Activated CD4-positive, alpha-beta memory T cell treated with anti-CD3 and anti-CD28 coated beads, Interleukin-2, amount 10 ng/mL, durations not matched to agents 7 days and 5 days (primary cell): ENCODE results near the gene CLEC17A. TPM values are rescaled to one million over a fixed set of nuclear protein-coding genes. Genes with fewer than 3 reads are reported as not detected.
"Not testable (repeated sequence)": the region's sequence is repeated elsewhere in the genome, so short reads cannot be mapped to it uniquely, and the experiment has no call there.

Source experiments
- CTCF ChIA-PET: fragments of 350-600 bp; sonication (Branson Sonifier 250); formaldehyde crosslinking; loops from one replicate; lab custom pipeline; 2021; ENCODE audit warnings: antibody characterized with exemption, inconsistent platforms; lab: Charles Lee
- POLR2A ChIA-PET: fragments of 350-600 bp; sonication (Branson Sonifier 250); formaldehyde crosslinking; loops from one replicate; lab custom pipeline; 2021; ENCODE audit warnings: antibody characterized with exemption; lab: Charles Lee
- DNase-seq: peaks from one replicate; pipeline ENCODE4 v3.0.0-alpha.2; 2020
- H3K27ac Mint-ChIP-seq: one replicate; pipeline ENCODE4 v1.8.0; 2021; ENCODE audit warnings: mild to moderate bottlenecking, mixed read lengths
- H3K27me3 Mint-ChIP-seq: one replicate; pipeline ENCODE4 v1.8.0; 2021; ENCODE audit warnings: mixed read lengths
- H3K36me3 Mint-ChIP-seq: one replicate; pipeline ENCODE4 v1.8.0; 2021; ENCODE audit warnings: low read depth, mixed read lengths
- H3K4me1 Mint-ChIP-seq: one replicate; pipeline ENCODE4 v1.8.0; 2021; ENCODE audit warnings: mixed read lengths
- H3K4me3 Mint-ChIP-seq: one replicate; pipeline ENCODE4 v1.8.0; 2021; ENCODE audit warnings: mild to moderate bottlenecking, mixed read lengths
- H3K9me3 Mint-ChIP-seq: one replicate; pipeline ENCODE4 v1.8.0; 2021; ENCODE audit warnings: mixed read lengths
- total RNA-seq, 2 experiments: library from RNA; stranded (reverse); gene quantifications; one replicate each; pipeline ENCODE4 v1.2.3, GENCODE V29; 2021

CLEC17A gene
- total RNA-seq, 2 experiments from 2014 or later, result not detected

GRCh38 chr19:14571695-14572490 is 11.0 kb upstream of the CLEC17A start, which contains the start of gene NDUFB7:
Gene NDUFB7 (minus strand): TSS chr19:14572066. CDS start chr19:14572000, 66 bp downstream.
- DNase-seq, result peak; percentile 92
- peaks cover 14% of the 10 kb centered on the region for H3K36me3 Mint-ChIP-seq
- peak within 1 kb of the TSS; percentile 96 for H3K4me3 Mint-ChIP-seq
- no peaks in the 10 kb centered on the region for H3K27me3 Mint-ChIP-seq
- no peaks in the 10 kb centered on the region for H3K9me3 Mint-ChIP-seq
- POLR2A ChIA-PET, result interaction anchor here (0.6 to 3.5 kb wide), 3 partner anchors 21 to 118 kb away, joined by 3 to 16 read pairs (median 7); partner anchors contain the start of gene ZNF333
- H3K4me1 Mint-ChIP-seq, result peaks cover 47% of the 10 kb centered on the region
- CTCF ChIA-PET, result interaction anchor here (0.7 to 8.9 kb wide), 13 partner anchors 10 to 435 kb away, joined by 3 to 302 read pairs (median 5); partner anchors contain the start of gene ZNF333
- H3K27ac Mint-ChIP-seq, result peak within 1 kb of the TSS; percentile 83

- no peak overlapping the region for H3K27ac Mint-ChIP-seq
- ChIA-PET CTCF (interaction anchor here (0.7 to 8.9 kb wide), 2 partner anchors 112 to 724 kb away, joined by 4 to 302 read pairs; partner anchors contain the start of gene ZNF333), POLR2A (no interaction called here)
- no peaks in the 10 kb centered on the region for H3K9me3 Mint-ChIP-seq
- H3K4me1 Mint-ChIP-seq, result peaks cover 23% of the 10 kb centered on the region
- no peaks in the 10 kb centered on the region for H3K36me3 Mint-ChIP-seq
- no peak for DNase-seq
- H3K4me3 Mint-ChIP-seq, result no peak overlapping the region
- no peaks in the 10 kb centered on the region for H3K27me3 Mint-ChIP-seq
These were observed 7.4 kb upstream of the CLEC17A start for GRCh38 chr19:14575428-14575980.

DNA sequence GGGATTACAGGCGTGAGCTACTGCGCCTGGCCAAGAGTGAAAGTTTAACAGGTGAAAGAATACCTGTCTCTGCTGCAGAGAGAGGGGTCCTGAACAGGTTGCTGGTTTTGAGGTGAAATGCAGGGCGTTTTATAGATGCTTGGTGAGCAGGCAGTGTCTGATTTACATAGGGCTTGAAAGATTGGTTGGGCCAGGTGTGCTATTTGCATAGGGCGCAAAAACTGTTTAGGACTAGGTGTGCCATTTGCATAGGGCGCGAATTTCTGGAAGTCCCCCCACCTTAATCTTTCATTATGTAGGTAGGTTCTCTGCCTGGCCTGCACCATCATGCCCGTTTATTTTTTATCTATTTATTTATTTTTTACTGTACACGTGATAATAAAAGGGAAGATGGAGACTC is 6.5 kb upstream of the CLEC17A start:
- Mint-ChIP-seq H3K4me1 (peaks cover 16% of the 10 kb centered on the region), H3K36me3 (no peaks in the 10 kb centered on the region), H3K27ac (no peak overlapping the region), H3K27me3 (no peaks in the 10 kb centered on the region), H3K9me3 (no peaks in the 10 kb centered on the region), H3K4me3 (no peak overlapping the region)
- POLR2A ChIA-PET, result no interaction called here
- CTCF ChIA-PET, result interaction anchor here (8.9 kb wide), 1 partner anchor 111 kb away, joined by 302 read pairs; the partner anchor contains the start of gene ZNF333
- DNase-seq, result no peak

DNA sequence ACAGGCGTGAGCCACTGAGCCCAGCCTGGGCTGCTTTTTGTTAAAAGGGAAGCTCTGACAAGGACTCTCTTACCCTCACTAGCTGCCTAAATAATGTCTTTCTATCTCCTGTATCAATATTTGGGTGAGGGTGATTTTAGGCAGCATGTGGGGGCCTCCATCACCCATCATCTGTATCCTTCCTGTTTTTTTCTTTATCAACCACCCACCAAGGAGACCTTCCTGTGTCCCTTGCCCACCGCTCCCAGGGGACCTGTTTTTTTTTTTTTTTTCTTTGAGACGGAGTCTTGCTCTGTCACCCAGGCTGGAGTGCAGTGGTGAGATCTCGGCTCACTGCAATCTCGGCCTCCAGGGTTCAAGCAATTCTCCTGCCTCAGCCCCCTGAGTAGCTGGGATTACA is 5.6 kb upstream of the CLEC17A start:
- no peak for DNase-seq
- POLR2A ChIA-PET, result no interaction called here
- Mint-ChIP-seq H3K9me3 (no peaks in the 10 kb centered on the region), H3K4me1 (peaks cover 8% of the 10 kb centered on the region), H3K36me3 (no peaks in the 10 kb centered on the region), H3K27me3 (no peaks in the 10 kb centered on the region), H3K4me3 (no peak overlapping the region), H3K27ac (no peak overlapping the region)
- CTCF ChIA-PET, result interaction anchor here (0.7 to 8.9 kb wide), 3 partner anchors 20 to 110 kb away, joined by 3 to 302 read pairs (median 5); partner anchors contain the start of gene ZNF333

DNA sequence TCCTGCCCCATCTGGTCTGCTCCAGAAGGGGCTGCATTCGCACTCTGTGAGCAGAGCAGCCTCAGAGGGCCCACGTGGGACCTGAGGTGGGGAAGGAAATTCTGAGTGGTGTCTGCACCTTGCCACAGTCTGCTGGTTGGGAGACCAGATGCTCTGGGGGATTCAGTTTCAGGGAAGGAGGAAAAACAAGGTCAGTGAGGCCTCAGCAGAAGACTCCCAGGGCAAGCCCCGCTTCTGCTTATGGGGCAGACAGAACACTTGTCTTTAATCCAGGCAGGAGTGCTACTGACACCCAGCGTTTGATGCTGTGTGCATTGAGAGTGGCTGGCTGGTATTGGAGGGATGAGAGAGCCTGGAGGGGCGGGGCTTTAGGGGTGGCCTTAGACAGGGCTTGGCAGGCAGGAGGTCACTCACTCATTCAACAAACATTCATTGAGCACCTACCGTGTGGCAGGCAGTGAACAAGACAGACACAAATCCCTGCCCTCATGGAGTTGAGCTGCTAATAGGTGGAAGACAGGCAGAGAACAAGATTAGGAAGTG is 4.9 kb upstream of the CLEC17A start:
- Mint-ChIP-seq H3K36me3 (no peaks in the 10 kb centered on the region), H3K9me3 (no peaks in the 10 kb centered on the region), H3K4me3 (no peak overlapping the region), H3K27me3 (no peaks in the 10 kb centered on the region), H3K4me1 (peaks cover 8% of the 10 kb centered on the region), H3K27ac (no peak overlapping the region)
- DNase-seq, result no peak
- CTCF ChIA-PET, result interaction anchor here (8.9 kb wide), 1 partner anchor 109 kb away, joined by 302 read pairs; the partner anchor contains the start of gene ZNF333
- POLR2A ChIA-PET, result no interaction called here

GRCh38 chr19:14580623-14581237 is 2.2 kb upstream of the CLEC17A start:
- no peaks in the 10 kb centered on the region for H3K9me3 Mint-ChIP-seq
- no peak overlapping the region for H3K27ac Mint-ChIP-seq
- no peak overlapping the region for H3K4me3 Mint-ChIP-seq
- no peaks in the 10 kb centered on the region for H3K36me3 Mint-ChIP-seq
- no peaks in the 10 kb centered on the region for H3K27me3 Mint-ChIP-seq
- no peak for DNase-seq
- H3K4me1 Mint-ChIP-seq, result peaks cover 8% of the 10 kb centered on the region
- POLR2A ChIA-PET, result no interaction called here
- CTCF ChIA-PET, result interaction anchor here (1.4 kb wide), 1 partner anchor 8 kb away, joined by 7 read pairs; the partner anchor contains the start of gene NDUFB7

- DNase-seq, H3K27me3 Mint-ChIP-seq, H3K4me3 Mint-ChIP-seq, H3K27ac Mint-ChIP-seq, CTCF ChIA-PET, H3K9me3 Mint-ChIP-seq, H3K36me3 Mint-ChIP-seq, POLR2A ChIA-PET, H3K4me1 Mint-ChIP-seq: not testable (repeated sequence)
These were observed 1.5 kb downstream of the CLEC17A start for GRCh38 chr19:14584372-14584771.

DNA sequence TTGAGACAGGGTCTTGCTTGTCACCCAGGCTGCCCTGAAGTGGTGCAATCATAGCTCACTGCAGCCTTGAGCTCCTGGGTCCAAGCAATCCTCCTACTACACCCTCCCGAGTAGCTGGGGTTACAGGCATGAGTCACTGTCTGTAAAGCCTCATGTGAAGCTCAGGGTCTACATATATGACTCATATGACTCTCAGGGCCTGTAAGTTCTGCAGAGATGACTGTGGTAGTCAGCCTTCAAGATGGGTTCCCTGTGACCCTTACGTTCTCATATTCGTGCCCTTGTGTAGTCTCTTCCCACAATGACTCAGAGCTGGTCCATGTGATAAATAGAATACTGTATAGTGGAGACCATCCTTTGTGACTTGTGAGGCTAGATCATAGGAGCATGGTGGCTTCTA is 2.3 kb downstream of the CLEC17A start:
- H3K27me3 Mint-ChIP-seq, H3K36me3 Mint-ChIP-seq, POLR2A ChIA-PET, H3K27ac Mint-ChIP-seq, H3K9me3 Mint-ChIP-seq, H3K4me1 Mint-ChIP-seq, H3K4me3 Mint-ChIP-seq: not testable (repeated sequence)
- CTCF ChIA-PET, result interaction anchor here (0.6 to 1.2 kb wide), 2 partner anchors 13 to 111 kb away, joined by 3 to 5 read pairs; partner anchors contain the start of gene NDUFB7
- peak; percentile 43 for DNase-seq

GRCh38 chr19:14589433-14589832 is 6.5 kb downstream of the CLEC17A start:
- H3K36me3 Mint-ChIP-seq, H3K27me3 Mint-ChIP-seq, POLR2A ChIA-PET, H3K4me3 Mint-ChIP-seq, H3K9me3 Mint-ChIP-seq, H3K4me1 Mint-ChIP-seq, H3K27ac Mint-ChIP-seq, CTCF ChIA-PET, DNase-seq: not testable (repeated sequence)

DNA sequence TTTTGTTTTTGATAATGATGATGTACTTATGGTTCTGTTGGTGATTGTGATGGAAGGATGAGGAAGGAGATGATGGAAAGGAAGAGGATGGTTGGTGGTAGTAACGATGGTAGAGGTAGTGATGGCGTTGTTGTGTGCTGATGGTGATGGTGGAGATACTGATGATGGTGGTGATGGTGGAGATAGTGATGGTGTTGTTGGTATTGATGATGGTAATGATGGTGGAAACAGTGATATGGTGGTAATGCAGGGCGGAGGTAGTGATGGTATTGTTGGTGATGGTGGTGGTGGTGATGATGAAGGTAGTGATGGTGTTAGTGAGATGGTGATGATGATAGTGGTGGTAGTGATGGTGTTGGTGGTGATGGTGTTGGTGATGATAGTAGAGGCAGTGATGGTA is 12.7 kb downstream of the CLEC17A start:
- Mint-ChIP-seq H3K9me3 (peaks cover 12% of the 10 kb centered on the region), H3K4me1 (no peaks in the 10 kb centered on the region)
- POLR2A ChIA-PET, result no interaction called here

DNA sequence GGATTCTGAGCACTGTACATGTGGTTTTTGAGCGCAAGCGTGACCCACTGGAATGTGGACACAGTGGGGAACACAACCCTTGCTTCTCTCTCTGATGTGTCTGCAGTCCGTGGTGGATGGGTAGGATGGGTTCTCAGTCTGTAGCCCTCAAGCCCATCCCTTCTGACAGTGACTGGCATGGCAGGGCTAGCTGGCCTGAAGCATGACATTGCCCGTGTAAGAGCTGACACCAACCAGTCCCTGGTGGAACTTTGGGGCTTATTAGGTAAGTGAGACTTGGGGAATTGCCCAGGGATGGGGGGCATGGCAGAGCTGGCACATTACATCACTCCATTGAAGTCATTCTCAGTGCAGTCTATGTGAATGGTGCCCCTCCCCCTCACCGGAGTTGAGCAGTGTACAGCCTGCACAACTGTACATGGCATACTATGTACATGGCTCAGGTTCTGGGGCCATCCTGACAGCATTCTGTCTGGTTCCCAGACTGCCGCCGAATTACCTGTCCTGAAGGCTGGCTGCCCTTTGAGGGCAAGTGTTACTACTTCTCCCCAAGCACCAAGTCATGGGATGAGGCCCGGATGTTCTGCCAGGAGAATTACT is 16.8 kb downstream of the CLEC17A start:
- peaks cover 3% of the 10 kb centered on the region for H3K4me1 Mint-ChIP-seq
- no peaks in the 10 kb centered on the region for H3K27me3 Mint-ChIP-seq
- peaks cover 12% of the 10 kb centered on the region for H3K9me3 Mint-ChIP-seq
- H3K27ac Mint-ChIP-seq, result no peak overlapping the region
- DNase-seq, result no peak
- no peak overlapping the region for H3K4me3 Mint-ChIP-seq
- ChIA-PET CTCF (no interaction called here), POLR2A (no interaction called here)
- H3K36me3 Mint-ChIP-seq, result peaks cover 5% of the 10 kb centered on the region

More for the DNA sequence above, 12.7 kb downstream of the CLEC17A start:
- no peak overlapping the region for H3K4me3 Mint-ChIP-seq
- DNase-seq, result no peak
- peaks cover 5% of the 10 kb centered on the region for H3K36me3 Mint-ChIP-seq
- CTCF ChIA-PET, result no interaction called here
- no peaks in the 10 kb centered on the region for H3K27me3 Mint-ChIP-seq
- H3K27ac Mint-ChIP-seq, result no peak overlapping the region

GRCh38 chr19:14603990-14604387 is 21.1 kb downstream of the CLEC17A start:
- Mint-ChIP-seq H3K27me3 (no peaks in the 10 kb centered on the region), H3K9me3 (no peaks in the 10 kb centered on the region), H3K4me3 (no peak overlapping the region), H3K36me3 (no peaks in the 10 kb centered on the region), H3K27ac (no peak overlapping the region), H3K4me1 (peaks cover 3% of the 10 kb centered on the region)
- CTCF ChIA-PET, result interaction anchor here (1.2 kb wide), 1 partner anchor 30 kb away, joined by 4 read pairs; no protein-coding TSS in a partner anchor
- POLR2A ChIA-PET, result no interaction called here
- no peak for DNase-seq
